Spleen (tissue), 11 donors: ENCODE data around the gene USP4. TPM values are rescaled to one million over a fixed set of nuclear protein-coding genes. Genes with fewer than 3 reads are reported as not detected.

Experiments used
- DNase-seq: peaks from one replicate; pipeline ENCODE4 v3.0.0-alpha.2; 2020
- H3K27ac ChIP-seq, 8 donors: fragments of 200-600 bp; sonication (generic) in 7 of 8; 1 replicate in 4 of 8; 2 replicates in 4 of 8; pipeline versions ENCODE4 v1.5.0 to v1.8.0; 2016 to 2021; ENCODE audit warnings: inconsistent platforms in 4 of 8, mild to moderate bottlenecking in 4 of 8, moderate library complexity in 1 of 8
- H3K27me3 ChIP-seq, 7 donors: fragments of 200-600 bp; sonication (generic) in 6 of 7; replicated peaks in 1 of 7; 1 replicate in 4 of 7; 2 replicates in 3 of 7; pipeline versions ENCODE4 v1.5.0 to v1.8.0; 2016 to 2021; ENCODE audit warnings: inconsistent platforms in 3 of 7, mild to moderate bottlenecking in 1 of 7
- H3K36me3 ChIP-seq, 6 donors: fragments of 200-600 bp; sonication (generic) in 5 of 6; 1 replicate in 4 of 6; 2 replicates in 2 of 6; pipeline versions ENCODE4 v1.5.0 to v1.8.0; 2016 to 2021; ENCODE audit warnings: inconsistent platforms in 2 of 6
- H3K4me1 ChIP-seq, 6 donors: fragments of 200-600 bp; sonication (generic) in 5 of 6; 1 replicate in 3 of 6; 2 replicates in 3 of 6; pipeline versions ENCODE4 v1.5.0 to v1.8.0; 2016 to 2021; ENCODE audit warnings: inconsistent platforms in 3 of 6
- H3K4me3 ChIP-seq, 8 donors: fragments of 200-600 bp; sonication (generic) in 7 of 8; 1 replicate in 4 of 8; 2 replicates in 4 of 8; pipeline versions ENCODE4 v1.5.0 to v1.8.0; 2016 to 2021; ENCODE audit warnings: inconsistent platforms in 4 of 8, mild to moderate bottlenecking in 4 of 8, moderate library complexity in 2 of 8
- H3K9me3 ChIP-seq, 8 donors: fragments of 200-600 bp; sonication (generic) in 7 of 8; 1 replicate in 4 of 8; 2 replicates in 4 of 8; pipeline versions ENCODE4 v1.5.0 to v1.8.0; 2016 to 2021; ENCODE audit warnings: inconsistent platforms in 4 of 8
- CTCF ChIP-seq, 11 experiments: fragments of 200-600 bp in 7 of 11; fragments of 450-650 bp in 4 of 11; sonication (generic) in 4 of 11; IDR thresholded peaks in 8 of 11; conservative IDR thresholded peaks in 3 of 11; 1 replicate in 7 of 11; 2 replicates in 4 of 11; pipeline versions ENCODE4 v1.4.0 to v1.8.0; 2016 to 2021; ENCODE audit warnings: antibody characterized with exemption in 11 of 11, inconsistent platforms in 4 of 11, mild to moderate bottlenecking in 1 of 11
- POLR2A ChIP-seq, 3 donors: fragments of 450-650 bp; IDR thresholded peaks; one replicate each; pipeline ENCODE4 v1.5.1; 2017; ENCODE audit warnings: antibody characterized with exemption in 3 of 3, mild to moderate bottlenecking in 1 of 3
- POLR2AphosphoS5 ChIP-seq, 3 donors: sonication (generic); formaldehyde crosslinking; IDR thresholded peaks; one replicate each; pipeline ENCODE4 v1.5.1; 2017; ENCODE audit warnings: antibody characterized with exemption in 3 of 3
- WGBS, 5 donors: extraction: QIAGEN DNeasy Blood & Tissue Kit in 3 of 5; methylation state at CpG; one replicate each; pipeline versions ENCODE4 v1.1.5 to v1.1.7; 2013 to 2018; 5-methylcytosine and 5-hydroxymethylcytosine counted together
- intact Hi-C: fragments of 100-400 bp; cut with DNase I; formaldehyde crosslinking; loops from one replicate; pipeline ENCODE4 v1.15.0; 2023; ENCODE audit warnings: low total_unique reads
- polyA plus RNA-seq, 3 donors: library from polyadenylated mRNA; stranded (reverse); fragments of 200-250 nt; gene quantifications; one replicate each; pipeline ENCODE4 v1.2.1, GENCODE V29; 2013
- total RNA-seq, 7 donors: library from RNA; depleted of rRNA in 3 of 7; stranded (reverse); fragments of >200 nt in 3 of 7; fragmentation: NEBNext Ultra II Directional in 4 of 7; extraction: Animal tissue kit (Norgen Biotek cat#: 25700) in 4 of 7; gene quantifications; one replicate each; pipeline versions ENCODE4 v1.1.0 to v1.2.1, GENCODE V29; 2016 to 2021
- donor health status: healthy with polysubstance abuse.
- donor health status: DM: no; HTN: no; CAD: no; lungs with moderate emphysema.
- donor health status: DM: no; HTN: no; CAD: no.
- donor health status: Bipolar disorder and iron deficiency.
- donor health status: healthy.
- donor health status: DM: no; HTN: no; CAD: no.
- donor health status: DM: yes; HTN: yes; CAD: no.

The USP4 gene
- total and polyA plus RNA-seq, 10 donors: 28.1 to 107 (median 59.8) TPM

GRCh38 chr3:49298511-49298910, 41.3 kb downstream of the USP4 start:
- WGBS, 5 donors: 91 to 97% (median 94%) methylated on average over 7 of the region's 7 CpGs
- peaks cover 5 to 100% (median 95%) of the 10 kb centered on the region in 6 donors for H3K36me3 ChIP-seq

GRCh38 chr3:49296781-49297411, 43.0 kb downstream of the USP4 start:
- intact Hi-C loops: loop anchor here (10.0 kb wide), 1 partner anchor 148 kb away; no protein-coding TSS in a partner anchor
- H3K27me3 ChIP-seq: no peaks in the 10 kb centered on the region
- peaks cover 6 to 100% (median 96%) of the 10 kb centered on the region in 6 donors for H3K36me3 ChIP-seq
- DNase-seq: no peak
- 63 to 92% (median 76%) methylated on average over 2 of the region's 2 CpGs for WGBS, 5 donors
- no peak overlapping the region for H3K4me3 ChIP-seq
- peaks cover 0 to 33% (median 8%) of the 10 kb centered on the region in 6 donors for H3K4me1 ChIP-seq
- no peaks in the 10 kb centered on the region for H3K9me3 ChIP-seq
- peak overlapping the region in 7 of 8 donors; percentile 36 to 73 (median 52) for H3K27ac ChIP-seq
- TF ChIP-seq POLR2AphosphoS5 (IDR thresholded peaks at IDR 0.05): no peak
- no peak for TF ChIP-seq POLR2A (IDR thresholded peaks at IDR 0.05)
- no peak for TF ChIP-seq CTCF (IDR thresholded peaks at IDR 0.05 in 8 of 11, conservative IDR thresholded peaks at IDR 0.05 in 3 of 11)

More at GRCh38 chr3:49298511-49298910, 41.3 kb downstream of the USP4 start:
- Histone ChIP-seq H3K27ac (peak overlapping the region in 1 of 8 donors; percentile 66), H3K4me3 (no peak overlapping the region), H3K9me3 (no peaks in the 10 kb centered on the region), H3K27me3 (no peaks in the 10 kb centered on the region), H3K4me1 (peaks cover 0 to 33% (median 8%) of the 10 kb centered on the region in 6 donors)
- no peak for DNase-seq
- TF ChIP-seq CTCF (IDR thresholded peaks at IDR 0.05 in 8 of 11, conservative IDR thresholded peaks at IDR 0.05 in 3 of 11): no peak
- TF ChIP-seq POLR2A (IDR thresholded peaks at IDR 0.05): no peak
- no peak for TF ChIP-seq POLR2AphosphoS5 (IDR thresholded peaks at IDR 0.05)
- intact Hi-C loops: loop anchor here (10.0 kb wide), 1 partner anchor 146 kb away; no protein-coding TSS in a partner anchor

GRCh38 chr3:49295489-49296058, 44.3 kb downstream of the USP4 start:
- 68 to 84% (median 79%) methylated on average over 11 of the region's 11 CpGs for WGBS, 5 donors
- intact Hi-C loops: loop anchor here (10.0 kb wide), 1 partner anchor 149 kb away; no protein-coding TSS in a partner anchor
- H3K27me3 ChIP-seq: no peaks in the 10 kb centered on the region
- peaks cover 9 to 100% (median 95%) of the 10 kb centered on the region in 6 donors for H3K36me3 ChIP-seq
- no peak for DNase-seq
- H3K9me3 ChIP-seq: no peaks in the 10 kb centered on the region
- TF ChIP-seq CTCF (IDR thresholded peaks at IDR 0.05 in 8 of 11, conservative IDR thresholded peaks at IDR 0.05 in 3 of 11): peak in 10 of 11 experiments; percentile 32 to 71 (median 60)
- TF ChIP-seq POLR2AphosphoS5 (IDR thresholded peaks at IDR 0.05): no peak
- no peak overlapping the region for H3K4me3 ChIP-seq
- H3K27ac ChIP-seq: peak overlapping the region in 2 of 8 donors; percentile 66 to 73
- H3K4me1 ChIP-seq: peaks cover 0 to 33% (median 8%) of the 10 kb centered on the region in 6 donors

- DNase-seq: no peak
- Histone ChIP-seq H3K36me3 (peaks cover 4 to 100% (median 95%) of the 10 kb centered on the region in 6 donors), H3K4me1 (peaks cover 0 to 33% (median 8%) of the 10 kb centered on the region in 6 donors), H3K4me3 (no peak overlapping the region), H3K27me3 (no peaks in the 10 kb centered on the region), H3K9me3 (no peaks in the 10 kb centered on the region), H3K27ac (peak overlapping the region in 2 of 8 donors; percentile 26 to 45)
- peak in 2 of 3 donors; percentile 41 to 70 for TF ChIP-seq POLR2AphosphoS5 (IDR thresholded peaks at IDR 0.05)
- no peak for TF ChIP-seq CTCF (IDR thresholded peaks at IDR 0.05 in 8 of 11, conservative IDR thresholded peaks at IDR 0.05 in 3 of 11)
- intact Hi-C loops: loop anchor here (10.0 kb wide), 1 partner anchor 150 kb away; no protein-coding TSS in a partner anchor
- 69 to 91% (median 72%) methylated on average over 8 of the region's 8 CpGs for WGBS, 5 donors
Measured at GRCh38 chr3:49294343-49294742, 45.5 kb downstream of the USP4 start.
